NCI-H2171 (cell line): ENCODE results near the gene PCDHA12.
"Not testable (repeated sequence)": the region's sequence is repeated elsewhere in the genome, so short reads cannot be mapped to it uniquely, and the experiment has no call there.

Experiments used
- DNase-seq: peaks from one replicate; lab custom pipeline; 2025; lab: John Stamatoyannopoulos, UW

PCDHA12 gene

GRCh38 chr5:140862441-140863295 lies 12.4 kb upstream of the PCDHA12 start:
- DNase-seq = no peak

GRCh38 chr5:140868721-140869554 lies 6.2 kb upstream of the PCDHA12 start, which contains the start of gene PCDHA11:
TSS of gene PCDHA11 (plus strand) at chr5:140868957. CDS start at chr5:140869104, 147 bp downstream.
- DNase-seq = no peak

GRCh38 chr5:140869555-140869886 lies 5.6 kb upstream of the PCDHA12 start:
- DNase-seq = no peak

- no peak for DNase-seq
Observed at GRCh38 chr5:140870221-140871201, 4.6 kb upstream of the PCDHA12 start.

- not testable (repeated sequence) for DNase-seq
Observed at GRCh38 chr5:140876541-140877261, 1.6 kb downstream of the PCDHA12 start.

- DNase-seq = no peak
Observed at GRCh38 chr5:140877262-140877581, 2.1 kb downstream of the PCDHA12 start.

- DNase-seq = no peak
Observed at GRCh38 chr5:140881889-140882590, 6.9 kb downstream of the PCDHA12 start, which contains the start of gene PCDHA13. TSS of gene PCDHA13 (plus strand) at chr5:140882124. CDS start at chr5:140882269, 145 bp downstream.

- no peak for DNase-seq
Observed at GRCh38 chr5:140882591-140882899, 7.4 kb downstream of the PCDHA12 start.

GRCh38 chr5:140883373-140883772 lies 8.3 kb downstream of the PCDHA12 start:
- DNase-seq = no peak

- no peak for DNase-seq
Observed at GRCh38 chr5:140883927-140884697, 9.0 kb downstream of the PCDHA12 start.

GRCh38 chr5:140916325-140916724 lies 41.2 kb downstream of the PCDHA12 start:
- DNase-seq = no peak

GRCh38 chr5:140923601-140924000 lies 48.5 kb downstream of the PCDHA12 start:
- no peak for DNase-seq

GRCh38 chr5:140925806-140926442 lies 50.8 kb downstream of the PCDHA12 start, which contains the start of gene PCDHAC1:
TSS of gene PCDHAC1 (plus strand) at chr5:140926299. CDS start at chr5:140926893, 594 bp downstream.
- no peak for DNase-seq

GRCh38 chr5:140926443-140927227 lies 51.5 kb downstream of the PCDHA12 start:
- DNase-seq = peak; percentile 63

- DNase-seq = no peak
Observed at GRCh38 chr5:140927228-140927573, 52.1 kb downstream of the PCDHA12 start.
